H1 (cell line): ENCODE results near the gene PLLP. TPM values are rescaled to one million over a fixed set of nuclear protein-coding genes. Genes with fewer than 3 reads are reported as not detected.

Experiments used
- ASH2L ChIP-seq: fragments of 200-600, 300-600 bp; sonication (generic); IDR thresholded peaks from one replicate; pipeline ENCODE4 v1.7.1; 2017; ENCODE audit warnings: low read length
- MAX ChIP-seq: IDR thresholded peaks from 2 replicates; pipeline ENCODE4 v1.6.1; 2012; ENCODE audit warnings: inconsistent platforms
- RXRA ChIP-seq: IDR thresholded peaks from 2 replicates; pipeline ENCODE4 v1.6.1; 2011; ENCODE audit warnings: low read depth, mild to moderate bottlenecking, low read length, moderate library complexity; ENCODE audit not compliant: insufficient read depth
- polyA plus RNA-seq, 7 experiments: library from polyadenylated mRNA; depleted of rRNA in 3 of 7; stranded (reverse) in 5 of 7; unstranded in 2 of 7; fragments of >200 nt in 5 of 7; fragments of 200-250 nt in 2 of 7; gene quantifications; 1 replicate in 5 of 7; 2 replicates in 1 of 7; 4 replicates in 1 of 7; pipeline versions ENCODE4 v1.2.1 to v1.2.3, GENCODE V29; 2011 to 2013; ENCODE audit warnings: missing spikeins in 2 of 7, mixed read lengths in 2 of 7
- total RNA-seq: library from RNA; stranded (reverse); fragmentation: NEBNext Ultra II Directional; extraction: Animal tissue kit (Norgen Biotek cat#: 25700); gene quantifications from 2 replicates; pipeline ENCODE4 v1.2.1, GENCODE V29; 2021

Gene PLLP
- total and polyA plus RNA-seq, 2 of the 8 experiments (the other 6 are each of a cell fraction or from before 2014, with no cell fraction given), result 2.9 to 10.6 TPM

GRCh38 chr16:57283214-57283958 is 1.1 kb downstream of the PLLP start (continued):
- no peak for TF ChIP-seq ASH2L
- TF ChIP-seq MAX, result no peak
- TF ChIP-seq RXRA, result no peak
